IgD-negative memory B cell (primary cell): ENCODE measurements around the gene INTS1. TPM values are rescaled to one million over a fixed set of nuclear protein-coding genes. Genes with fewer than 3 reads are reported as not detected.
A peak's percentile ranks its signal among the peaks of the same experiment; 100 is the strongest.
"Not testable (repeated sequence)": the region's sequence is repeated elsewhere in the genome, so short reads cannot be mapped to it uniquely, and the experiment has no call there.

Source experiments
- H3K27ac Mint-ChIP-seq, 3 donors: one replicate each; pipeline ENCODE4 v1.8.0; 2020 to 2022; ENCODE audit warnings: mild to moderate bottlenecking in 3 of 3, mixed read lengths in 3 of 3, moderate library complexity in 1 of 3
- H3K27me3 Mint-ChIP-seq: one replicate; pipeline ENCODE4 v1.8.0; 2021; ENCODE audit warnings: mixed read lengths
- H3K36me3 Mint-ChIP-seq: one replicate; pipeline ENCODE4 v1.8.0; 2020; ENCODE audit warnings: mild to moderate bottlenecking, mixed read lengths
- H3K4me1 Mint-ChIP-seq, 3 donors: one replicate each; pipeline ENCODE4 v1.8.0; 2020 to 2022; ENCODE audit warnings: mixed read lengths in 3 of 3, mild to moderate bottlenecking in 1 of 3
- H3K4me3 Mint-ChIP-seq, 4 donors: one replicate each; pipeline ENCODE4 v1.8.0; 2020 to 2022; ENCODE audit warnings: mild to moderate bottlenecking in 4 of 4, mixed read lengths in 4 of 4, moderate library complexity in 3 of 4
- H3K9me3 Mint-ChIP-seq, 3 donors: one replicate each; pipeline ENCODE4 v1.8.0; 2020 to 2021; ENCODE audit warnings: mixed read lengths in 3 of 3, mild to moderate bottlenecking in 1 of 3
- polyA plus RNA-seq: library from polyadenylated mRNA; unstranded; fragments of 300-500 nt; fragmentation: Illumina TruSeq; gene quantifications from one replicate; pipeline ENCODE4 v1.2.3, GENCODE V29; 2021

Gene INTS1
- polyA plus RNA-seq, 1 donor from 2014 or later: 23.4 TPM

GRCh38 chr7:1443587-1444200 lies 60.5 kb downstream of the INTS1 start:
- H3K27ac Mint-ChIP-seq, H3K36me3 Mint-ChIP-seq, H3K27me3 Mint-ChIP-seq, H3K4me3 Mint-ChIP-seq, H3K9me3 Mint-ChIP-seq, H3K4me1 Mint-ChIP-seq: not testable (repeated sequence)

- Mint-ChIP-seq H3K27ac (no peak overlapping the region), H3K36me3 (peaks cover 1% of the 10 kb centered on the region), H3K27me3 (peaks cover 5% of the 10 kb centered on the region)
Observed at GRCh38 chr7:1442355-1443124, 61.6 kb downstream of the INTS1 start.

DNA sequence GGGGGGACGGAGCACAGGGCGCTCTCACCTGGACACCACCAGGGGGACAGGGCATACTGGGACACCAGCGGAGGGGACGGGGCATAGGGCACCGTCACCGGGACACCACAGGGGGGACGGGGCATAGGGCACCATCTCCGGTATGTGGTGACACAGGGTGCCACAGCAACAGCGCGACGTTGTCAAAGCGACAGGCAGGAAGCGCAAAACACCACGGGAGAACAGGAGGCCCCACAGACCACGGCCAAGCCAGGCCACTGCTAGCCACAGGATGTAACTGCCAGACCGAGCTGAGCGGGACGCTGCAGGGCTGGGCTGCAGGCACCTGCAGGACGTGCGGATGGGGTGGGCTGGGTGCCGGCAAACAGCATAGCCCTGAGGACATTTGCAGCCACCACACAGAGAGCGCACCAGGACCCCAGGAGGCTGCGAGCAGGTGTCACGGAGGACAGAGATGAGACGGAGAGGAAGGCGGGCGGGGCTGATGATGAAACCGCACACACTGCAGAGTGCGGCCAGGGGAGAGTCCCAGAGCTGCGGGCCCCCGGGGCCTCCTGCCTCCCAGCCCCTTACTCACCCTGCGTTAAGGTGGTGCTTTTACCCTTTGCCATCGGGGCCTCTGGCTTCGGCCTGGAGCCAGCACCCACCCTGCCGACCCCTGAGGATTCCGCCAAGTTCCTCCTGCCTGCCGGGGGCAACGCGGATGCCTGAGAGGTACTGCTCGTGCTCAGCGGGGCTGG lies 62.4 kb downstream of the INTS1 start:
- Mint-ChIP-seq H3K4me3 (no peak overlapping the region), H3K4me1 (peaks cover 0 to 2% (median 0%) of the 10 kb centered on the region in 3 donors), H3K9me3 (no peaks in the 10 kb centered on the region), H3K27ac (no peak overlapping the region), H3K27me3 (peaks cover 5% of the 10 kb centered on the region), H3K36me3 (peaks cover 1% of the 10 kb centered on the region)

More at GRCh38 chr7:1442355-1443124, 61.6 kb downstream of the INTS1 start:
- Mint-ChIP-seq H3K4me1 (peaks cover 0 to 2% (median 0%) of the 10 kb centered on the region in 3 donors), H3K4me3 (no peak overlapping the region), H3K9me3 (no peaks in the 10 kb centered on the region)

DNA sequence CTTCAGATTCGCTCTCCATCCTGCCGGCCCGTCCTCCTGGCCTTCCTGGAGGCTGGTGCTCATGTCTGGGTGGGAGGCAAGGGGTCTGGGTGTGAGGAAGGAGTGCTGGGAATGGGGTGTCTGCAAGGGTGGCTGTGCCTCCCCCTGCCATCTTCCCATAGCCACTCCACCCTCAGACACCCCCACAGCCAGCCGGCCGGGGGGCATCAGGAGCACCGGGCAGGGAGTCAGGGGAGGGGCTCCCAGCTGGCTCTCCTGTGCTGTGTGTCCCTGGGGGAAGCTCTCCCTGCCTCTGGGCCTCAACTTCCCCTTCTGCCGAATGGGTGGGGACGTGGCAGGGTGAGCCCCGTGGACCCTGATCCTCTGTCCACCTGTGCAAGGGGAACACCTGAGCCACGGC lies 63.6 kb downstream of the INTS1 start:
- peaks cover 5% of the 10 kb centered on the region for H3K27me3 Mint-ChIP-seq
- H3K36me3 Mint-ChIP-seq: peaks cover 1% of the 10 kb centered on the region
- peaks cover 0 to 2% (median 0%) of the 10 kb centered on the region in 3 donors for H3K4me1 Mint-ChIP-seq
- no peaks in the 10 kb centered on the region for H3K9me3 Mint-ChIP-seq
- no peak overlapping the region for H3K27ac Mint-ChIP-seq
- H3K4me3 Mint-ChIP-seq: no peak overlapping the region

- Mint-ChIP-seq H3K4me1 (peaks cover 0 to 2% (median 0%) of the 10 kb centered on the region in 3 donors), H3K27me3 (peaks cover 5% of the 10 kb centered on the region), H3K4me3 (no peak overlapping the region), H3K27ac (no peak overlapping the region), H3K9me3 (no peaks in the 10 kb centered on the region), H3K36me3 (peaks cover 1% of the 10 kb centered on the region)
Observed at GRCh38 chr7:1439373-1440363, 64.5 kb downstream of the INTS1 start.

DNA sequence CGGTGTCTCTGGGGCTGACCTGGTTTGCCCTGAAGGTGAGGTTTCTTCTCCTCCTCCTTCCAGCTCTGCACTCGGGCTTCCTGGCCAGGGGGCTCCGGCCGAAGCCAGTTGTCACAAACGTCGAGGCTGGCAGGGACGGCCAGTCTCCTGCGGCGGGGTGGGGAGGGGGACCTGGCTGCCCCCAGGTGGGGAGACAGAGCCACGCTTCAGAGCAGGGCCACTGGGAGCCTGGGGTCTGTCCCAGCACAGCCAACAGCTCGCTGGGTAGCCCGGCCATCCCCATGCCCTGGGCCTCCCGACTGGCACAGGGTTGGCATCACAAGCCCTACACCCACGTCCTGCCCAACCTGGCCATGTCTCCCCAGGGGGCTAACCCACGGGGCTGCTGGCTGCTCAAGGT lies 65.4 kb downstream of the INTS1 start:
- Mint-ChIP-seq H3K27ac (no peak overlapping the region), H3K4me1 (peaks cover 0 to 2% (median 0%) of the 10 kb centered on the region in 3 donors), H3K9me3 (no peaks in the 10 kb centered on the region), H3K4me3 (no peak overlapping the region), H3K36me3 (peaks cover 1% of the 10 kb centered on the region), H3K27me3 (peaks cover 5% of the 10 kb centered on the region)

DNA sequence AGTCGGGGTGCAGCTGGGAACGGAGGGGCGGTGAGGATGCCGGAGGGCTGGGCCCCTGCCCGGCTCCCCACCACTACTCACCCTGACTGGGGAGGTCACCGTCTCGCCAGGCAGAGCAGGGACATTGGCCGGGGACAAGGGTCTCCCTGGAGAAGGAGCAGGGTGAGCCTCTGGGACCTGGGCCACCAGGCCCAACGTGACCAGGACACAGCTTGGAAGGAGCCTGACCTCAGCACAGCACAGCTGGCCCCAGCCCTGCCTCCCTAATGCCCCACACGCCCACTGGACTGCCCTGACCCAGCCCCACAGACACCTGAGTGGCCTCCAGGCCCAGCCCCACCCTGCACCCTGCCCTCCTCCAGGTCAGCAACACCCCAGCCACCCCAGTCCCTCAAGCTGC lies 66.0 kb downstream of the INTS1 start:
- no peaks in the 10 kb centered on the region for H3K36me3 Mint-ChIP-seq
- no peak overlapping the region for H3K27ac Mint-ChIP-seq
- H3K4me3 Mint-ChIP-seq: no peak overlapping the region
- no peaks in the 10 kb centered on the region for H3K9me3 Mint-ChIP-seq
- peaks cover 5% of the 10 kb centered on the region for H3K27me3 Mint-ChIP-seq
- no peaks in the 10 kb centered on the region for H3K4me1 Mint-ChIP-seq

GRCh38 chr7:1437155-1437880 lies 66.9 kb downstream of the INTS1 start:
- no peak overlapping the region for H3K4me3 Mint-ChIP-seq
- peaks cover 7% of the 10 kb centered on the region for H3K27me3 Mint-ChIP-seq
- H3K9me3 Mint-ChIP-seq: no peaks in the 10 kb centered on the region
- no peaks in the 10 kb centered on the region for H3K36me3 Mint-ChIP-seq
- no peak overlapping the region for H3K27ac Mint-ChIP-seq
- peaks cover 0 to 2% (median 2%) of the 10 kb centered on the region in 3 donors for H3K4me1 Mint-ChIP-seq

DNA sequence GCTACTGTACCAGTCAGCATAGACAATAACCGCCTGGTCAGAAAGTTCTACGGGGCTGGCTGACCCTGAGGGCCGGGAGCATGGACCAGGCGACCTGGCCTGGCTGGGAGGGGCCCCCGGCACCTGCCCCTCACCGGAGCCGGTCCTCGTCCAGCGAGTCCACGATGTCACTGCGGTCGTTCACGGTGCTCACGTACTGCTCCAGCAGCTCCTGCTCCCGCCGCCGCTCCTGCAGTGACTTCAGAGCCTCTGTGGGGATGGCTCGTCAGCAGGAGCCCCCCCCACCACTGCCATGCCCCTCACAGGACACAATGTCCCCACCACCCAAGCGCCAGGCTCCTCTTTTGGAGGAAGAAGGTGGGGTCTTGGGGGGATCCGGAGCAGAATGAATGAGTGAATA lies 67.6 kb downstream of the INTS1 start:
- H3K36me3 Mint-ChIP-seq: no peaks in the 10 kb centered on the region
- H3K27ac Mint-ChIP-seq: no peak overlapping the region
- H3K4me3 Mint-ChIP-seq: no peak overlapping the region
- H3K27me3 Mint-ChIP-seq: peaks cover 7% of the 10 kb centered on the region
- H3K4me1 Mint-ChIP-seq: peaks cover 0 to 2% (median 2%) of the 10 kb centered on the region in 3 donors
- no peaks in the 10 kb centered on the region for H3K9me3 Mint-ChIP-seq

GRCh38 chr7:1434891-1435670 lies 69.1 kb downstream of the INTS1 start:
- Mint-ChIP-seq H3K4me3 (no peak overlapping the region), H3K27me3 (peaks cover 10% of the 10 kb centered on the region), H3K27ac (no peak overlapping the region), H3K4me1 (peaks cover 0 to 2% (median 2%) of the 10 kb centered on the region in 3 donors), H3K36me3 (no peaks in the 10 kb centered on the region), H3K9me3 (no peaks in the 10 kb centered on the region)

GRCh38 chr7:1434165-1434718 lies 69.9 kb downstream of the INTS1 start:
- Mint-ChIP-seq H3K4me1 (peaks cover 0 to 2% (median 2%) of the 10 kb centered on the region in 3 donors), H3K27ac (no peak overlapping the region), H3K27me3 (peaks cover 11% of the 10 kb centered on the region), H3K4me3 (no peak overlapping the region), H3K9me3 (no peaks in the 10 kb centered on the region), H3K36me3 (no peaks in the 10 kb centered on the region)

- H3K4me3 Mint-ChIP-seq: peak overlapping the region in 1 of 4 donors; percentile 9
- H3K36me3 Mint-ChIP-seq: no peaks in the 10 kb centered on the region
- no peaks in the 10 kb centered on the region for H3K9me3 Mint-ChIP-seq
- peaks cover 11% of the 10 kb centered on the region for H3K27me3 Mint-ChIP-seq
- H3K27ac Mint-ChIP-seq: no peak overlapping the region
- peaks cover 0 to 2% (median 2%) of the 10 kb centered on the region in 3 donors for H3K4me1 Mint-ChIP-seq
Observed at GRCh38 chr7:1433128-1433920, 70.9 kb downstream of the INTS1 start.
